Measurements from ENCODE around the gene KMT2C.
A peak's percentile ranks its signal among the peaks of the same experiment; 100 is the strongest.
"Not testable (repeated sequence)": the region's sequence is repeated elsewhere in the genome, so short reads cannot be mapped to it uniquely, and the experiment has no call there.

Gene KMT2C

DNA sequence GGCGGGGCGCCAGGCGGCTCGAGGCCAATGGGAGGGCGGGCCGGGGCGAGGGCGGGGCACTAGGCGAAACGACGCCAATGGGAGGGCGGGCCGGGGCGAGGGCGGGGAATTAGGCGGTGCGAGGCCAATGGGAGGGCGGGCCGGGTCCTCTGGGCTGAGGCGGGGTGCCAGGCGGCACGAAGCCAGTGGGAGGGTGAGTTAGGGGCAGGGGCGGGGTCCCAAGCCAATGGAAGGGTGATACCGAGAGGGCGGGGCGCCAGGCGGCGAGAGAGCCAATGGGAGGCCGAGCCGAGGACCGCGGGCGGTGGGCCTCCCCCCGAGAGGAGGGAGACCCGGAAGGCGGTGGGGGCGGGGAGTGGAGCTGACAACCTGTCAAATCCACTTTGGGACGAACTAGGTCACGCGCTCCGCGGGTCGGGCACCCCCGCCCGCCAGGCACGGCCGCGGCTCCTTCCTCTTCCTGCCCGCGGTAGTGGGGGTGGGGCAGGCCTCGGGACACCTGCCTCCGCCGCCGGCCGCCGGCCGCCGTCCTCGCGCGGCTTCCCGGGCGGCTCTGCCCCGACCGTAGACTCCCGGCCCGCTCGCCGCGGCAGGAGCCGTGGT is 28.0 kb upstream of the KMT2C start:
- in situ Hi-C loops (cut with MboI; ENCODE audit: low sequenced_read_pairs) = no loop called here
- peak; percentile 97 to 100 for DNase-seq (ENCODE audit: low spot score in 2 of 2)
- H3K4me3 ChIP-seq = peak overlapping the region; percentile 85

DNA sequence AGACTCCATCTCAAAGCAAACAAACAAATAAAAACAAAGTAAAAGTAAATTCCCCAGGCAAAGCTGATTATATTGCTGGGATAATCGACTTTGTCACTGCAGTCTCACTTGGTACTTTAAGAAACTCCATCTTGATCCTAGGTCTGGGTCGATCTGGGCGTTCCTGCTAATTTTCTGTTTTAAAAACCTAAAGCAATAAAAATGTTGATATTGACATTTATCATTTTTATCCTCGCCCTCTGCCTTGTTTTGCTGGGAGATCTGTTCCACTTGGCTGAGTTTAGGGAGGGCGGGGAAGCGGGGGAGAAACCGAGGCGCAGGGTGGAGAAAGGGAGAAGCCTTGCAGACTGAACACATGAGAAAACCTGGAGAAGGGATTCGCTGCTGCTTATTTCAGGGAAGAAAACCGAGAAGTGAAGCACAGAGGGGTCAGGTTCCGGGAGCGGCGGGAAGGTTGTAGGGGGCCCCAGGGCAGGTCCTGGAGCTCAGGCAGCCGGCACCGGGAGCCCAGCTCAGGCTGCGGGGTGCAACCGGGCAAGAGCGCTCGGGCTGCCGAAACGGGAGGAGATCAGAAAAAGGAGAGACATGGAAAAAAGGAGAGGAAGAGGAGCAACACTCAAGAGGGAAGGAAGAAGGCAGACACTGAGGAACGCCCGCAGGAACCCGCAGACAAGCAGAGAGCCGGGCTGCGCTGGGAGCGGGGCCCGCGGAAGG is 27.3 kb upstream of the KMT2C start:
- peak; percentile 62 to 68 for DNase-seq (ENCODE audit: low spot score in 2 of 2)

More for the DNA sequence above, 28.0 kb upstream of the KMT2C start:
- Histone ChIP-seq H3K36me3 (replicated peaks) (peaks cover 7% of the 10 kb centered on the region; the same call in 1 of the 2 replicates), H3K4me1 (peaks cover 18% of the 10 kb centered on the region), H3K27me3 (ENCODE audit: low read depth) (no peaks in the 10 kb centered on the region), H3K9me3 (no peaks in the 10 kb centered on the region)

DNA sequence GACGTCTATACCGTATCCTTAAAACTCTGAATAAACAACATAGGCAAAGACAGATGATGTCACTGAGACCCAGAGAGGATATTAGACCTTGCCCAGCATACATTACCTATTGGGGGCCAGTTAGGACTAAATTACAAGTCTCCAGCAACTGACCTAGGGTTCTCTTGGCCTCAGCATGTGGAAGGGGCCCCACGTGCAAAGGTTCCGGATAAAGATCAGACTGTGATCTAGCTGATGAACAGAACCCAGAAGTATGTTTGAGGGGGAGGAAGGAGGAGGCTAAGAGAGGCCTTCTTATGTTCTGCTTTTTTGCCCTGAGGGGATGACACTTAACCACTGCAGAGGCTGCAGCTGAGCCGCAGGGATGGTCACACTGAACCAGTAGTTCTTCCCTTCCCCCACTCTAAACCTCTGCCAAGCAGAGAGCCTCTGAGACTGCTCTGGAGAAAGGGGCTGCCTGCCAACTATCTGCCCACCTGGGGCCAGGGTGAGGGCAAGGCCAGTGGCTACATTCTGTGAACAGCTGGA is 24.0 kb upstream of the KMT2C start:
- Histone ChIP-seq H3K9me3 (no peaks in the 10 kb centered on the region), H3K4me3 (no peak overlapping the region), H3K36me3 (replicated peaks) (peaks cover 7% of the 10 kb centered on the region; the same call in 1 of the 2 replicates), H3K27me3 (ENCODE audit: low read depth) (no peaks in the 10 kb centered on the region), H3K4me1 (peaks cover 12% of the 10 kb centered on the region)
- in situ Hi-C loops (cut with MboI; ENCODE audit: low sequenced_read_pairs) = no loop called here
- DNase-seq (ENCODE audit: low spot score in 2 of 2) = peak; percentile 36 to 49

More for the DNA sequence above, 27.3 kb upstream of the KMT2C start:
- Histone ChIP-seq H3K4me3 (peak overlapping the region; percentile 83), H3K4me1 (peaks cover 18% of the 10 kb centered on the region), H3K9me3 (no peaks in the 10 kb centered on the region), H3K36me3 (replicated peaks) (peaks cover 7% of the 10 kb centered on the region; the same call in 1 of the 2 replicates), H3K27me3 (ENCODE audit: low read depth) (no peaks in the 10 kb centered on the region)
- in situ Hi-C loops (cut with MboI; ENCODE audit: low sequenced_read_pairs) = no loop called here

DNA sequence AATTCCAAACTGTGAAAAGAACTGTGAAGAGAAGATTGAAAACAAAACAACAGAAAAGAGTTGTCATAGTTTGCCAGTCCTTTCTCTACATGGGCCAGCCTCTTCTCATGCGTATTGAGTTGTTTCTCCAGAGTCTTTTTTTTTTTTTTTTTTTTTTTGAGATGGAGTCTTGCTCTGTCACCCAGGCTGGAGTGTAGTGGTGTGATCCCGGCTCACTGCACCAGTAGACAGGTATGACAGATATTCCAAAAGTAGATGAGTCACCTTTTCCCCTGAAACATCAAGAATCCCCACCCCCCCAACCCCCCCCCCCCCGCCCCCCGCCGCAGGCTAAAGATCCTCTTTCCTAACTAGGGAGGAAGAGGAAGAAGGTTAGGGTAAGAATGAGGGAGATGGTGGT is 15.6 kb upstream of the KMT2C start:
- H3K4me1 ChIP-seq = no peaks in the 10 kb centered on the region
- no peak for DNase-seq (ENCODE audit: low spot score in 2 of 2)
- H3K4me3 ChIP-seq = no peak overlapping the region
- no peaks in the 10 kb centered on the region for H3K27me3 ChIP-seq (ENCODE audit: low read depth)
- H3K36me3 ChIP-seq (replicated peaks) = no peaks in the 10 kb centered on the region
- in situ Hi-C loops (cut with MboI; ENCODE audit: low sequenced_read_pairs) = no loop called here
- no peaks in the 10 kb centered on the region for H3K9me3 ChIP-seq

DNA sequence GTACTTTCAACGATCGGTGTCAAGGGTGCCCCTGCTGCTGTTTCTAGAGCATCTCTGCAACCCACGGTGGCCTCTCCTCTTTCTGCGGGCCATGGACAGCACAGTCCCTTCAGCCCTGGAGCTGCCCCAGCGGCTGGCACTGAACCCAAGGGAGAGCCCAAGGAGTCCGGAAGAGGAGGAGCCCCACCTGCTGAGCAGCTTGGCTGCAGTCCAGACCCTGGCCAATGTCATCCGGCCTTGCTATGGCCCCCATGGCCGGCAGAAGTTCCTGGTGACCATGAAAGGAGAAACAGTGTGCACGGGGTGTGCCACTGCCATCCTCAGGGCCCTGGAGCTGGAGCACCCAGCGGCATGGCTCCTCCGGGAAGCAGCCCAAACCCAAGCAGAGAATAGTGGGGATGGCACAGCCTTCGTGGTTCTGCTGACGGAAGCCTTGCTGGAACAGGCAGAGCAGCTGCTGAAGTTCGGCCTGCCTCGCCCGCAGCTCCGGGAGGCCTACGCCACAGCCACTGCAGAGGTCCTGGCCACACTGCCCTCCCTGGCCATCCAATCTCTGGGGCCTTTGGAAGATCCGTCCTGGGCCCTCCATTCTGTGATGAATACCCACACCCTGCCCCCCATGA is 9.7 kb upstream of the KMT2C start:
- H3K4me3 ChIP-seq; H3K9me3 ChIP-seq; in situ Hi-C loops (cut with MboI; ENCODE audit: low sequenced_read_pairs); DNase-seq (ENCODE audit: low spot score in 2 of 2); H3K27me3 ChIP-seq (ENCODE audit: low read depth); H3K4me1 ChIP-seq; H3K36me3 ChIP-seq (replicated peaks): not testable (repeated sequence)

DNA sequence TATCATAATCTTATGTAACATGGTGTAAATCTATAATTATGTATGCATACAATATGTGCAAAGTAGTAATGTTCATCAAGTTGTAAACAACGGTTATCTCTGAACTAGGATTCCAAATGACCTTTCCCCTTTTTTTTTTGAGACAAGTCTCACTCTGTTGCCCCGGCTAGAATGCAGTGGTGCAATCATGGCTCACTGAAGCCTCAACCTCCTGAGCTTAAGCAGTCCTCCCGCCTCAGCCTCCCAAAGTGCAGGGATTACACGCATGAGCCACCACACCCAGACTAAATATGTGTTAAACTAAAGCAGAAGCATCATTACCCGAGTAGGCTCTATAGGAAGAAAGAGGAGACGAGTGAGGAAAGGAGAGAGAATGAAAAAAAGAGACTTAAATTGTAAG is 7.8 kb upstream of the KMT2C start:
- no peak for DNase-seq (ENCODE audit: low spot score in 2 of 2)
- Histone ChIP-seq H3K4me3 (no peak overlapping the region), H3K9me3 (no peaks in the 10 kb centered on the region), H3K27me3 (ENCODE audit: low read depth) (no peaks in the 10 kb centered on the region), H3K36me3 (replicated peaks) (no peaks in the 10 kb centered on the region), H3K4me1 (no peaks in the 10 kb centered on the region)
- in situ Hi-C loops (cut with MboI; ENCODE audit: low sequenced_read_pairs) = no loop called here

DNA sequence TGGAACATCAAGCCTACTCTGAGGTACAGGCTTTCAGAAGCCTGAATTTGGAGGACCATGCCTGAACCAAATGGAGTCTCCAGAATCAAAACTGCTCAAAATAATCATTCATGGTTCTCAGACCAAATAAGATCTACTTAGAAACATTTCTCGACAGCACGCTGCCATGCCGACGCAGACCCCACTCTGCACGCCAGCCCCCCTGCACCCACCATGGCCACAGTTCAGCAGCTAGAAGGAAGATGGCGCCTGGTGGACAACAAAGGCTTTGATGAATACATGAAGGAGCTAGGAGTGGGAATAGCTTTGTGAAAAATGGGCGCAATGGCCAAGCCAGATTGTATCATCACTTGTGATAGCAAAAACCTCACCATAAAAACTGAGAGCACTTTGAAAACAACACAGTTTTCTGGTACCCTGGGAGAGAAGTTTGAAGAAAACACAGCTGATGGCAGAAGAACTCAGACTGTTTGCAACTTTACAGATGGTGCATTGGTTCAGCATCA is 6.6 kb upstream of the KMT2C start:
- Histone ChIP-seq H3K27me3 (ENCODE audit: low read depth) (no peaks in the 10 kb centered on the region), H3K4me3 (no peak overlapping the region), H3K9me3 (no peaks in the 10 kb centered on the region), H3K4me1 (no peaks in the 10 kb centered on the region), H3K36me3 (replicated peaks) (no peaks in the 10 kb centered on the region)
- no peak for DNase-seq (ENCODE audit: low spot score in 2 of 2)
- in situ Hi-C loops (cut with MboI; ENCODE audit: low sequenced_read_pairs) = no loop called here

DNA sequence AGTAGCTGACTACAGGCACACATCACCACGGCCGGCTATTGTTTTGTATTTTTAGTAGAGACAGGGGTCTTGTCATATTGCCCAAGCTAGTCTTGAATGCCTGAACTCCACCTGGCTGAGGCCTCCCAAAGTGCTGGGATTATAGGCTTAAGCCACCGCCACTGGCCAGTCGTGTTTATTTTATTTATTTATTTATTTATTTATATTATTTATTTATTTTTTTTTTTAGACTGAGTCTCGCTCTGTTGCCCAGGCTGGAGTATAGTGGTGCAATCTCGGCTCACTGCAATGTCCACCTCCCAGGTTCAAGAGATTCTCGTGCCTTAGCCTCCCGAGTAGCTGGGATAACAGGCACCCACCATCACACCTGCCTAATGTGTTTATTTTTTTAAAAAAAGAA is 6.0 kb upstream of the KMT2C start:
- H3K27me3 ChIP-seq (ENCODE audit: low read depth); H3K4me3 ChIP-seq; in situ Hi-C loops (cut with MboI; ENCODE audit: low sequenced_read_pairs): not testable (repeated sequence)

DNA sequence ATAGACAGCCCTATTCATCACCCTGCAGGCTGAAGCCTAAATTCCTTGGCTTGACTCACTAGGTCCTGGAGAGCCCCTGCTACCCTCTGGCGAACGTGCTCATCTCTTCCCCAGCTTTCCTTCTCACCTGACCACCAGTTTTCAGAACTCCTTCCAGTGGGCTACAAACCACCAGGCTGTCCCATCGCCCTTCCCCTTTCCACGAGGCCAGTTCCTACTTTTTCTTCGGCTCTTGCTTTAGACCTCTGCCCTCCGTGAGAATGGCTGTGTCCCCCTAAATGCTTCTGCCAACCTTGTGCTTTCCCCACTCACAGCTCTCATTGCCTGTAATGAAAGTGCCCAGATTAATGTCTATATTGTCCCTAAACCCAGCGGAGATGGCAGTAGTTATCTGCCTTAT is 5.4 kb upstream of the KMT2C start:
- H3K9me3 ChIP-seq; H3K27me3 ChIP-seq (ENCODE audit: low read depth); in situ Hi-C loops (cut with MboI; ENCODE audit: low sequenced_read_pairs); H3K4me1 ChIP-seq; DNase-seq (ENCODE audit: low spot score in 2 of 2); H3K4me3 ChIP-seq; H3K36me3 ChIP-seq (replicated peaks): not testable (repeated sequence)

More for the DNA sequence above, 6.0 kb upstream of the KMT2C start:
- H3K9me3 ChIP-seq; H3K4me1 ChIP-seq; H3K36me3 ChIP-seq (replicated peaks); DNase-seq (ENCODE audit: low spot score in 2 of 2): not testable (repeated sequence)

DNA sequence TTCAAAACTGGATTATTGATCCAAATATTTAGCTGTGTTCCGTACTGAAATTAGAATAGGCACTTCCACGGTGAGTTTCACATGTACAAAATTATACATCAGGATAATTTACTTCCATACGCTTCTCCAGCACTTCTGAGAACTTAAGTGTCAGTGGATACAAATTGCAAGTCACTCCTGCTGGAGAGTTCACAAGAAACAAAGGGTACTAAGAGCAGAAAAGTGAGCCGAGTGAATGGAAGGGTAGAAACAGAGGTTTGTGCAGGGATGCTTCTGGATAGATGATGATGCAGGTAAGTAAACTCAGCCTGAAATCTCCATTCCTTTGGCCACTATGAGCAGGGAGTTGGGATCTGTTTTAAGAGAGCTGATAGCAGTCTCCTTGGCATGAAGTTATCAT is 2.2 kb upstream of the KMT2C start:
- in situ Hi-C loops (cut with MboI; ENCODE audit: low sequenced_read_pairs); DNase-seq (ENCODE audit: low spot score in 2 of 2); H3K27me3 ChIP-seq (ENCODE audit: low read depth); H3K4me1 ChIP-seq; H3K4me3 ChIP-seq; H3K36me3 ChIP-seq (replicated peaks); H3K9me3 ChIP-seq: not testable (repeated sequence)

DNA sequence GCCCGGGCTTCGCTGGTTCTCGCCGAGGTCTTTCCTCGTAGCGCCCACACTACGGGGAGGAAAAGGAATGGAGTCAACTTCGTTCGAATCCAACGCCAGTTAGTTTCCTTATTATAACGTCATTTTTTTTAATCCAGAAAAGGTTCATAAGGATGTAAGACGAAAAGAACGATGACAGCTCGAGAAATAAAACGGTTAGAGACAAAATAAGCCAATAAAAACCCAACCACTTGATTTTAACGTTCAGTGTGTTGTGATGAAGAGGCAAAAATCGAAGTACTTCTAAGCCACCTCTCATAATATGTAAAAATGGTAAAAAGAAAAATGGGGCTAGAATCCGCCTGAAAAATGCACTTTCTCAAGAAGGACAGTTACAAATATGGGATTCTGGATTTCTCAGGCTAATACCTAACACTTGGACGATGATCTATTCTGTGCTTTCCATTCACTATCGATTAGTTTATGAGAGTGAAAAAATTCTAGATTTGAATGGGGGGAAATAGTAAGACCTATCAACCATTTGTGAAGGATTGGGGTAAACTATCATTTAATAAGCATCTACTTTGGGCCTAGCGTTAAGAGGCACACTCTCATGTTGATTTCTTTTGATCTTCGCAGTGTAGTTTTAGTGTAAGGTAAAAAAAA is 1.2 kb upstream of the KMT2C start:
- DNase-seq (ENCODE audit: low spot score in 2 of 2); H3K9me3 ChIP-seq; H3K27me3 ChIP-seq (ENCODE audit: low read depth); H3K4me1 ChIP-seq; H3K36me3 ChIP-seq (replicated peaks); in situ Hi-C loops (cut with MboI; ENCODE audit: low sequenced_read_pairs): not testable (repeated sequence)
- peak overlapping the region; percentile 32 for H3K4me3 ChIP-seq

DNA sequence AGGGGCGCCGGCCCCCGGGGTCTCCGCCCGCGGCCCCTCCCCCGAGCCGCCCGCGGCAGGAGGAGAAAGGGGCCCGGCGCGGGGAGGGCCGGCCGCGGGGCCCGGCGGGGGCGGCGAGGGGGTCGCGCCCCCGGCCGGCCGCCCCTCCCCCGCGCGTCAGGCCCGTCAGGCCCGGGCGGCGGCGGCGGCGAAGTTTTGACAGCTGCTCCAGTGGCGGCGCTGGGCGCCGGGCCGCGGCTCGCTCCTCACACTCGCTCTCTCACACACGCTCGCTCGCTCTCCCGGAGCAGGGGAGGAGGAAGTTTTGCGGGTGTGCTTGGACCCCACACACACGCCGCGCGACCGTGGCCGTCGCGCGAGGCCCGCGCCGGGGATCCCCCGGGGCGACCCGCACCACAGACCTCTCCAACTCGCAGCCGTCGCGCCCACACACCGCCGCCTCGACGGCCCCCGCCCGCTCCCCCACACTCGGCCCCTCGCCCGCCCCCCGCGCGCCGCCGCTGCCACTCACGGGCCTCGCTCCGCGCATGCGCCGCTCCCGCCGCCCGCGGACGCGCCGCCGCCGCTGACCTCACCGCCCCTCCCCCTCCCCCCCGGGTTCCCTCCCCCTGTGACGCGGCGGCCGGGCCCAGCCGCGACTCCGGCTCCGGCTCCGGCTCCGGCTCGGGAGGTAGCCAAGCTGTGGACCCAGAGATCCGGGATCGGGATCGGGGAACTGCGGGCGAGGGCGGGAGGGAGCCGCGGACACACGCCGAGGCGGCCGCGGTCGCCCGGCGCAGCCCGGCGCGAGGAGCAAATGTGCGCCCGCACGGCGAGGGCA is 518 bp upstream of the KMT2C start:
- in situ Hi-C loops (cut with MboI; ENCODE audit: low sequenced_read_pairs) = no loop called here
- Histone ChIP-seq H3K4me1 (peaks cover 4% of the 10 kb centered on the region), H3K9me3 (no peaks in the 10 kb centered on the region), H3K27me3 (ENCODE audit: low read depth) (no peaks in the 10 kb centered on the region), H3K4me3 (peak overlapping the region; percentile 32), H3K36me3 (replicated peaks) (no peaks in the 10 kb centered on the region)
- peak; percentile 71 to 96 for DNase-seq (ENCODE audit: low spot score in 2 of 2)

All from HAP-1 (cell line).